GM12892 (cell line): ENCODE measurements around the gene VPS11.

ENCODE experiments used
- POLR2A ChIP-seq: IDR thresholded peaks from 2 replicates; pipeline ENCODE4 v1.6.1; 2011; ENCODE audit warnings: low read depth, low read length, control low read depth
- POLR2AphosphoS5 ChIP-seq: IDR thresholded peaks from 2 replicates; pipeline ENCODE4 v1.6.1; 2011; ENCODE audit warnings: low read depth, low read length, control low read depth
- TAF1 ChIP-seq: IDR thresholded peaks from 2 replicates; pipeline ENCODE4 v1.6.1; 2011; ENCODE audit warnings: low read depth, mild to moderate bottlenecking, control low read depth, low read length, borderline replicate concordance

- TF ChIP-seq POLR2A (no peak), POLR2AphosphoS5 (no peak), TAF1 (no peak)
Measured at GRCh38 chr11:119111361-119111925, 43.8 kb downstream of the VPS11 start.
